Thyroid gland (tissue), 4 donors: ENCODE measurements around the gene LENG1.
A peak's percentile ranks its signal among the peaks of the same experiment; 100 is the strongest.

Experiments
- POLR2A ChIP-seq, 2 donors: fragments of 450-650 bp; IDR thresholded peaks; one replicate each; pipeline ENCODE4 v1.6.1; 2017; ENCODE audit warnings: antibody characterized with exemption in 2 of 2, mild to moderate bottlenecking in 2 of 2, moderate library complexity in 1 of 2
- TF ChIP-seq, protein P1 (sequence below), 6 experiments: fragments of 200-600 bp in 3 of 6; fragments of 450-650 bp in 3 of 6; sonication (generic) in 3 of 6; IDR thresholded peaks; one replicate each; pipeline ENCODE4 v1.5.1; 2016 to 2019; ENCODE audit warnings: antibody characterized with exemption in 6 of 6, mild to moderate bottlenecking in 2 of 6, inconsistent platforms in 1 of 6, moderate library complexity in 1 of 6

DNA sequence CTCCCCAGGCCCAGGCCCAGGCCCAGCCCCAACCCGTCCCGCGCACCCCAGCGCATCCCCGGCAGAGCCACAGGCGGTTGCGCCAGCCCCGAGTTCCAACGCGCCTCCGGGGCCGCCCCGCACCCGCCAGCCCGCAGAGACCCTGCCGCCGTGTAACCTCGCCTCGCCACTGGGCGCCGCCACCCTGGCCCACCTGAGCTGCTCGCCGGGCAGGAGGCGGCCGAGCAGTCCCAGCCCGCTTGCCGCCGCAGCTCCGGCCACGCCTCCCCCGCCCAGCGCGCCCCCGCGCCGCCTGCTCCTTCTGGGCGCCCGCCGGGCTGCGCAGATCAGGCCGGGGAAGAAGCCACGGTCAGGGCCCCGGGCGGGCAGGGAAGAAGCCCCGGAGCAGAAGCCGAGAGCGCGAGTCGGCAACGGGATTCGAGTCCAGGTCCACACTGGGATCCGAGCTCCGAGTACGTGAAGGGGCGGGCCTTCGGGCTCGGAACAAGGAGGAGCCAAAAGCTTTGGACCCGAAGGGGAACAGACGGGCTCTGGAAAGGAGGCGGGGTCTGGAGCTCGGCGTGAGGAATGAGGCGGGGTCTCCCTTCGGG, 29.7 kb upstream of the LENG1 start, which contains the start of gene MBOAT7:
- TF ChIP-seq, protein P1, sequence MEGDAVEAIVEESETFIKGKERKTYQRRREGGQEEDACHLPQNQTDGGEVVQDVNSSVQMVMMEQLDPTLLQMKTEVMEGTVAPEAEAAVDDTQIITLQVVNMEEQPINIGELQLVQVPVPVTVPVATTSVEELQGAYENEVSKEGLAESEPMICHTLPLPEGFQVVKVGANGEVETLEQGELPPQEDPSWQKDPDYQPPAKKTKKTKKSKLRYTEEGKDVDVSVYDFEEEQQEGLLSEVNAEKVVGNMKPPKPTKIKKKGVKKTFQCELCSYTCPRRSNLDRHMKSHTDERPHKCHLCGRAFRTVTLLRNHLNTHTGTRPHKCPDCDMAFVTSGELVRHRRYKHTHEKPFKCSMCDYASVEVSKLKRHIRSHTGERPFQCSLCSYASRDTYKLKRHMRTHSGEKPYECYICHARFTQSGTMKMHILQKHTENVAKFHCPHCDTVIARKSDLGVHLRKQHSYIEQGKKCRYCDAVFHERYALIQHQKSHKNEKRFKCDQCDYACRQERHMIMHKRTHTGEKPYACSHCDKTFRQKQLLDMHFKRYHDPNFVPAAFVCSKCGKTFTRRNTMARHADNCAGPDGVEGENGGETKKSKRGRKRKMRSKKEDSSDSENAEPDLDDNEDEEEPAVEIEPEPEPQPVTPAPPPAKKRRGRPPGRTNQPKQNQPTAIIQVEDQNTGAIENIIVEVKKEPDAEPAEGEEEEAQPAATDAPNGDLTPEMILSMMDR (IDR thresholded peaks at IDR 0.05) = peak in 5 of 6 experiments; percentile 15 to 46 (median 44)
- TF ChIP-seq POLR2A (IDR thresholded peaks at IDR 0.05) = peak in 1 of 2 donors; percentile 74
